GM12801 (cell line): ENCODE results near the gene SLC24A4.

Source experiments
- TF ChIP-seq, protein P1 (sequence below): IDR thresholded peaks from one replicate; pipeline ENCODE4 v1.5.1; 2011; ENCODE audit warnings: control low read depth; ENCODE audit not compliant: insufficient read length; ENCODE audit errors: extremely low read depth

SLC24A4 gene

DNA sequence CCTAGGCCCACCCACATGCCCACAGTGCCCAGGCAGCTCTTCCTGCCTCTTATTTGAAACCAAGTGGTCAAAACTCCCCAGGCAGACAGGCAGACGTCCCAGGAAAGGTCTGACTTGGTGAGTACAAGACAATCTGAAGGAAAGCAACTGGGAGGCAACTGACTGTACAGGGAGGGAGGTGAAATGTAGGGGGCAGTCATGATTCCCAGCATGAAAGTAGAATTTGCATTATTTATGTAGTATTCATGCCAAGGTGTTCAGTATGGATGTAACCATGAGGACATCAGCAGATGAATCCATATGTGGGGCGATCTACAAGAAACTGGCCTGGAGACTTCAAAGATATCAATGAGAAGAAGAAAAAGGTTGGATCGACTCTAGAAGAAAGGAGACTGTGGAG lies 46.1 kb downstream of the SLC24A4 start:
- TF ChIP-seq, protein P1, sequence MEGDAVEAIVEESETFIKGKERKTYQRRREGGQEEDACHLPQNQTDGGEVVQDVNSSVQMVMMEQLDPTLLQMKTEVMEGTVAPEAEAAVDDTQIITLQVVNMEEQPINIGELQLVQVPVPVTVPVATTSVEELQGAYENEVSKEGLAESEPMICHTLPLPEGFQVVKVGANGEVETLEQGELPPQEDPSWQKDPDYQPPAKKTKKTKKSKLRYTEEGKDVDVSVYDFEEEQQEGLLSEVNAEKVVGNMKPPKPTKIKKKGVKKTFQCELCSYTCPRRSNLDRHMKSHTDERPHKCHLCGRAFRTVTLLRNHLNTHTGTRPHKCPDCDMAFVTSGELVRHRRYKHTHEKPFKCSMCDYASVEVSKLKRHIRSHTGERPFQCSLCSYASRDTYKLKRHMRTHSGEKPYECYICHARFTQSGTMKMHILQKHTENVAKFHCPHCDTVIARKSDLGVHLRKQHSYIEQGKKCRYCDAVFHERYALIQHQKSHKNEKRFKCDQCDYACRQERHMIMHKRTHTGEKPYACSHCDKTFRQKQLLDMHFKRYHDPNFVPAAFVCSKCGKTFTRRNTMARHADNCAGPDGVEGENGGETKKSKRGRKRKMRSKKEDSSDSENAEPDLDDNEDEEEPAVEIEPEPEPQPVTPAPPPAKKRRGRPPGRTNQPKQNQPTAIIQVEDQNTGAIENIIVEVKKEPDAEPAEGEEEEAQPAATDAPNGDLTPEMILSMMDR: no peak

DNA sequence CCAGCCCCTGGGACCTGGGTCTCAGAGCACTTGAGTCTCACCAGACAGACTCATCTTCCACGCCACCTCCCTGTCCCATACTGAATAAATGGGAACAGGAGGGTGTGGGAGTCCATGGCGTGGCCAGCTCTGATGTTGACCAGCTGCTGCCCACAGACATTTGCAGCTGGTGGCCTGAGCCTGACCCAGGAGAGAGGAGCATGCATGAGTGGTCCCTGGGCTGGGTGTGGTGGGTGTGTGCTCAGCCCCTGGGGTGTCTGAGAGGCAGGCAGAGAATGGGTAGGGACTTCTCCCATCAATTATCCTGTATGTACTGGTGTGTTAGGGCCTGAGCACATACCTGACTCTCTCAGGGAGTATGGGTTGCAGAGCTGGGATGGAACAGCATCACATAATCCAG lies 49.3 kb downstream of the SLC24A4 start:
- TF ChIP-seq, protein P1: no peak

DNA sequence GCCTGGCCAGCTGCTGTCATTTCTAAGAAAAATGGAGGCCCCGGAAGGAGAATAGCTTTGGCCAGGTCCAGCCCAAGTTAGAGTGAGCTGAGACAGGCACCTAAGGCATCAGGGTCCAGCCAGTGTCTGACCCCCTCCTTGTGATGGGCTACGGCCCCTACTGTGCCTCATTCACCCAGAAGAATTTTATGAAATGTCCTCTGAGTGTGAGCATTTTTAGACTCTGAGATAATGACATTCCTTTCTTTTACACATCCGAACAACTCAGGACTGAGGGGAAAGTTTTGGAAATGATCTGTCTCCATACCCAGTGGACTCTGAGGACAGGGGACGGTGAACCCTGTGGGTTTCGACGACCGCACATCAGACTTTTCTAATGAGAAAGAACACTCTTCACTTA lies 50.4 kb downstream of the SLC24A4 start:
- TF ChIP-seq, protein P1: no peak

DNA sequence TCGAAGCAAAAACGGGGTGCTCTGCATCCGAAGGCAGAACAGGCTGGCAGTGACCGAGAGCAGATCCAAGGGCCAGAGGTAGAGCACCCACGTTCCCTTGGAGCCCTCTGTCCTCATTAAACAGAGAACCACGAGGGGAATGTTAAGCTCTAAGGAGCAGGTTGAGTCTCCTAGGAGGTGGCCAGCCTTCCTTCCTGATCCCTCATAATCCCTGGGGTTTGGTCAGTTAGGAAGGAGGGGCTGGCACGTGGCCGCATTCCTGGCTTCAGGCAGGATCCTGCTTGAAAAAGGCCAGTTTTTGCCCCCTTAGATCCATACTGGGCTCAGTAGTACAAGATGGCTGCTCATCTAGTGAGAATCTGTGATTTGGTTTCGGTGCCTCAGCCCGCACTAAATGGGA lies 57.2 kb downstream of the SLC24A4 start:
- TF ChIP-seq, protein P1: no peak

DNA sequence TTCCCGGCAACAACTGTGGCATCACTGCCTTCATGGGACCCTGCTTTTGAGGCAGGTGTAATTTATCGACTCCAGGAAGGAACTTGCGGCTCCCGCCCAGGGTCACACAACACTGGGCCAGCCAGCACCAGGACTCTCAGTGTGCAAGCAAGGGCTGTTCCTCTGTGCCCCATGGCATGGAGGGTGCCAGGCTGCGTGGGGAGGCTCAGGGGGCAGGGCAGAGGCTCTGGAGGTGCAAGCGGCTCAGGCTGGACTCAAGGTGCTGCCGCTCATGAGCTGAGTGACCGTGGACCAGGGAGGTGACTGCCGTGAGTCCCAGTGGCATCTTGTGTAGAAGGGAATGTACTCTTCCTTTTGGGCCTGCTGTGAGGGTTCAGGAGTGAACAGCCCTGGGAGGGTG lies 57.6 kb downstream of the SLC24A4 start:
- TF ChIP-seq, protein P1: no peak

DNA sequence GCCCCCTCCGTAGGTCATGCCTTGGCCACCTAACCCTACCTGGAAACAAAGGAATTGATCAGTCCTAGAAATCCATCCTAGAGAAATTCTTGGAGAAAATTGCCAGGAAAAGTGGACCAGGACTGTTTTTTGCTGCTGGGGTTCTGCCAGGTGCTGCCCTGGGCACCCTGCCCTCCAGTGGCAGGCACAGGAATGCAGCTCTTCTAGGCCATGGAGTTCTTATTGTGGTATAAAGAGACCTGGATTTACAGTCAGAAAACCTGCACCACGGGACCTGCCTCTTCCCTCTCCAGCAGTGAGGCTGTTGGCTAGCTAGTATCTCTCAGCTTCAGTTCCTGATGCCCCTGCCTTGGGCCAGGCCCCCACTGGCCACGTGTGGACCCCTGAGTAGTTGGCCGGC lies 59.7 kb downstream of the SLC24A4 start:
- TF ChIP-seq, protein P1: no peak

DNA sequence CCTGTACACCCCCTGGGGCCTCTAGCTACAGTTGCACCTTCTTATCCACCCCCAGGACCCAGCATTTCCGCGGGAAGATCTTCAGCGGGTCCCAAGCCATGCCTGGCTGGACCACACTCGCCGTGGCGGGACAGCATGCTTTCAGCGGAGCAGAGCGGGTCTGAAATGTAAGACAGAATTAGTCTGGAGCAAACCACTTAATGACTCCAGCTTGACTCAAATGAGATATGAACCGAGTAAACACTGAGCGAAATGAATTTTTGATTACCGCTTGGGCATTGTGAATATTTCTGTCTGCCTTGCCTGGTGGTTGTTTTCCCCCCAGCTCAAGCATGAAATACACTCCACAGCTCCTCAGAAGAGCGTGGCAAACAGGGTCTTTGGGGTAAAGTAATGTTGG lies 60.8 kb downstream of the SLC24A4 start:
- TF ChIP-seq, protein P1: no peak
